NCI-H2227 treated with DMSO at 0.1 percent for 48 hours (cell line): ENCODE data around the gene HSDL2.
"Not testable (repeated sequence)": the region's sequence is repeated elsewhere in the genome, so short reads cannot be mapped to it uniquely, and the experiment has no call there.

Experiments used
- DNase-seq: peaks from one replicate; lab custom pipeline; 2025; lab: John Stamatoyannopoulos, UW

HSDL2 gene

GRCh38 chr9:112501287-112501686 is 121.4 kb downstream of the HSDL2 start:
- peak; percentile 32 for DNase-seq

DNA sequence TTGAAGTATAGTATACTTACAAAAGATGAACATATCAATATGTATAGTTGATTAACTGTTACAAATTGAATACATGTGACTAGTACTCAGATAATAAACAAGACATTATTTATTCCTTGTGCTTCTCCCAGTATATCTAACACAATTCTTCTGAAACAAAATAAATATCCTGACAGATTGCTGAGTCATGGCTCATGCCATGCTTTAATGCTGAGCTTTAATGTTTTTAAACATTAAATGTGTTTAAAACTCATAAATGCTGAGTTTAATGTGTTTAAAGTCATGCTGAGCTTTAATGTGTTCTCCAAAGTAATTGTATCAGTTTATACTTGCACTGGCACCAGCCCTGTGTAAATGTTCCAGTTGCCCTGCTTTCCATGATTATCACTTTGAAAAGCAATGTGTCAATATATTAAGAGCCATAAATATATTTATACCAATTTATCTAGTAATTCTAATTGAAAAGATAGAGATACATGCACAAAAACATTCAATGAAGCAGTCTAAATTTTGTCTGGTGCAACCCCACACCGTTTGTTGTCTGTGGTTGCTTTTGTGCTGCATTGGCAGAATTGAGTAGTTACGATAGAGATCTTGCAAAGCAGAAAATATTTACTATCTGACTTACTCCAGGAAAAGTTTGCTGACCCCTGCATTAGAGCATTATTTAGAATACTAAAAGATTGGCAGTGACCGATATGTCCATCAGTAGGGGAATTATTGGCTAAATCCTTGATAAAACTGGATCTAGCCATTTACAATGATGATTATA is 122.5 kb downstream of the HSDL2 start:
- no peak for DNase-seq

DNA sequence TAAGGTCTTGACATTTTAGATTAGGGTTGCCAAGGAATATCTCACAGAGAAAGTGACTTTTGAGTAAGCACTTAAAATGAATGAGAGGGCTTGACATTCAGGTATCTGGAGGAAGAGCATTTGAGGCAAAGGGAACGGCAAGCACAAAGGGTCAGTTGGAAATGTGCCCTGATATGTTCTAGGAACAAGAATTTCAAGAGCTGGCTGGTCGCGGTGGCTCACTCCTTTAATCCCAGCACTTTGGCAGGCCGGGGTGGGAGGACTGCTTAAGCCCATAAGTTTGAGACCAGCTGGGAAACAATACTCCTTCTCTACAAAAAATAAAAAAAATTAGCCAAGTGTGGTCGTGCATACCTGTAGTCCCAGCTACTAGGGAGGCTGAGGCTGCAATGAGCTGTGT is 123.3 kb downstream of the HSDL2 start:
- DNase-seq: no peak

DNA sequence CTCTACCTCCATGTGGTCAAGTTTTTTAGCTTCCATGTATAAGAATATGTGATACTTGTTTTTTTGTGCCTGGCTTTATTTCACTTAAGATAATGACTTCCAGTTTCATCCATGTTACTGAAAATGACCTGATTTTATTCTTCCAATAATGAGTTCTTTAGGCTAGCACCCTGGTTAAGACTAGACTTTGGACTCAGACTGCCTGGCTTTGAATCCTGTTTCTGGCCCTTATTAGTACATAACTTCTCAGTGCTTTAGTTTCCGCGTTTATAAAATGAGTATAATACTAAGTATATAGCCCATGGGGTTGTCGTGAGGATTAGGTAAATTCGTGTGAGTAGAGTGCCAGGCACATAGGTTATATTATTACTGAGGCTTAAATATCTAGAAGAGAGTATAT is 125.2 kb downstream of the HSDL2 start:
- DNase-seq: no peak

DNA sequence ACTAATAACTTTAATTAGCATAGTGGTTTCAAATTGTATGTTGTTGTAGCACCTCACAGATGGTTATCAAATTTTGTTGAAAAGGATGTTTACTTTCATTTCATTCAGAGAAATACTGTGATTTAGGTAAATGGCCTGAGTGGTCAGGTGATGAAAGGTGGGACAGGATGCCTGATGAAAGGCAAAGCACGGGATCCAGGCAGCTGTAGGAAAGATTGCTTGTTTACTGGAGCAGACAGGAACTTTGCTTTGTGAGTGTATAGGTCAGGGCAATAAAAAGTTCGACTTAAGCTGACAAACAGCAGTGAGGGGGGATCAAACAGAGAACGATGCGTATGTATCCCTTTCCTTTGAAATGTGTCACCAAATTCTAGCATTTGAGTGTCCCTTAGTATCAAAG is 125.7 kb downstream of the HSDL2 start:
- DNase-seq: no peak

- no peak for DNase-seq
Measured at GRCh38 chr9:112506571-112506970, 126.7 kb downstream of the HSDL2 start.

DNA sequence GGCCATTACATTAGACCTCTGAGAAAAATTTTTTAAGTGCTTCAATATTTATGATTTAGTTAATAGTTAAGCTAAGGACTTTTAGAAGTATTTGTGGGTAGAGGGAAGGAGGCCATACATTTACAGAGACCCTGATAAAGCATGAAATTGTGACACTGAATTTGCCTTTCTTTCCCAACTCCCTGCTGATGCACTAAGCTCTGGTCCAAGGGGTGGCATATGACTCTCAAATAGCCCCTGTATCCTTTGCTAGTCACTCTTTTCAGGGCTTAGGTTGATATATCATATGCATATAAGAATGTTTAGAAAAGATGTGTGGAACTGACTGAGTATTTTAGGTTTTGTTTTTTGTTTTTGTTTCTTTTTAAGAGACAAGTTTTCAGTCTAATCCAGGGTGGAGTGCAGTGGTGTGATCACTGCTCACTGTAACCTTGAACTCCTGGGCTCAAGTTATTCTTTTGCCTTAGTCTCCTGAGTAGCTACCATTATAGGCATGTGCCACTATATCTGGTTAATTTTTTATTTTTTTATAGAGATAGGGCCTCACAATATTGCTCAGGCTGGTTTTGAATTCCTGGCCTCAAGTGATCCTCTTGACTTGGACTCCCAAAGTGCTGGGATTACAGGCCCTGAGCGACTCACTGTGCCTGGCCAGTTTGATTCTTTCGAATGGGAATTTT is 127.2 kb downstream of the HSDL2 start:
- no peak for DNase-seq

DNA sequence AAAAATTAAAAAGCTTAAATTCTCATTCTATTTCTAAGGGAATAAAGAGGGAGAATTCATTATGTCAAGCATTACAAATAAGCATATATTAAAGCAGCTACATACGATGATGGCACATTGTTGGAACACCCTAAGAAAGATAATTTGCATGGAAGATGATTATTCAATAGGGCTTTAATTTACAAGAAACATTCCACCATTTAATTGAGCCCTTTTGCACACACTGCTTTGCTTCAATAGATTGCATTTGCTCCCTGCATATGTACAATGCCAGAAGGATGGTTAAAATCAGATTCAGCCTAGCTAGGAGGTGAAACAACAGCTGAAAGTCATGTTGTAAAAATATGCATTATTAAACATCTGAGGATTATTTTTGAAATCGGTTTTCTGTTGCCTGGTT is 128.5 kb downstream of the HSDL2 start:
- no peak for DNase-seq

DNA sequence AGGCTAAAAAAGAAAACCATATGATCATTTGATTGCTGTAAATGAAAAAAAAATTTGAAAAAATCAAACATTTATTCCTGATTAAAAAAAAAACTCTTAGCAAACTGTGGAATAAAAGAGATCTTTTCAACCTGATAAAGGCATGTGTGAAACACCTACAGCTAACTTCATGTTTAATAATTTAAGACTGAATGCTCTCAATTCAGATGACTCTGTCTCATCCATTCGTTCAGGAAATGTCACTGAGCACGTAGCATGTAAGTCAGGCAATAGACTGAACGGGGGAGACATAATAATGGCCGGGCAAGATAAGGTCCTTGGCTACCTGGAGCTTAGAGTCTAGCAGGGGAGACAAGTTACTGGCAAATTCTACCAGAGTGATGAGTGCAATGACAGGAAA is 132.5 kb downstream of the HSDL2 start:
- DNase-seq: not testable (repeated sequence)

GRCh38 chr9:112516769-112517168 is 136.9 kb downstream of the HSDL2 start:
- no peak for DNase-seq

DNA sequence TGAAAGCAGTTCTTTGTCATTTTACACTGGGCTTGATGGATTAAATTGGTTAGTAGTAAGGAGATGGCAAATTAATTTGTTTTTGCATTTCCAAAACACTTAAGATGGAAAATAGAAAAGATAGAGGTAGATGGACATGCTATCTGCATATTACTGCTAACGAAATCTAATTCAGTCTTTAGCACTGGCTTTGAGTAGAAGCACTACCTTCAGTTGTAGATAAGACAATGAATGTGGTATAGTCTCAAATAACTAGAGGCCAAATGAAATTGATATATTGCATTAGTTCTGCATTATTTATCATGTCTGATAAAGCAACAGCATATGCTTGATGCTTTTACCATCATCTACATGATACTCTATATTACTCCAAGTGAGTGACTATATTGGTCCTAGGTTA is 140.2 kb downstream of the HSDL2 start:
- DNase-seq: no peak

GRCh38 chr9:112520656-112521055 is 140.7 kb downstream of the HSDL2 start:
- no peak for DNase-seq
